Activated CD4-positive, alpha-beta T cell treated with anti-CD3 and anti-CD28 coated beads, Interleukin-2, amount 50 U/mL, for 24 hours (primary cell): ENCODE data around the gene RCC2.
"Not testable (repeated sequence)": the region's sequence is repeated elsewhere in the genome, so short reads cannot be mapped to it uniquely, and the experiment has no call there.

Experiments
- DNase-seq, 2 donors: peaks; one replicate each; pipeline ENCODE4 v3.0.0-alpha.2; 2020; ENCODE audit warnings: low read depth in 1 of 2, low spot score in 1 of 2

The RCC2 gene

DNA sequence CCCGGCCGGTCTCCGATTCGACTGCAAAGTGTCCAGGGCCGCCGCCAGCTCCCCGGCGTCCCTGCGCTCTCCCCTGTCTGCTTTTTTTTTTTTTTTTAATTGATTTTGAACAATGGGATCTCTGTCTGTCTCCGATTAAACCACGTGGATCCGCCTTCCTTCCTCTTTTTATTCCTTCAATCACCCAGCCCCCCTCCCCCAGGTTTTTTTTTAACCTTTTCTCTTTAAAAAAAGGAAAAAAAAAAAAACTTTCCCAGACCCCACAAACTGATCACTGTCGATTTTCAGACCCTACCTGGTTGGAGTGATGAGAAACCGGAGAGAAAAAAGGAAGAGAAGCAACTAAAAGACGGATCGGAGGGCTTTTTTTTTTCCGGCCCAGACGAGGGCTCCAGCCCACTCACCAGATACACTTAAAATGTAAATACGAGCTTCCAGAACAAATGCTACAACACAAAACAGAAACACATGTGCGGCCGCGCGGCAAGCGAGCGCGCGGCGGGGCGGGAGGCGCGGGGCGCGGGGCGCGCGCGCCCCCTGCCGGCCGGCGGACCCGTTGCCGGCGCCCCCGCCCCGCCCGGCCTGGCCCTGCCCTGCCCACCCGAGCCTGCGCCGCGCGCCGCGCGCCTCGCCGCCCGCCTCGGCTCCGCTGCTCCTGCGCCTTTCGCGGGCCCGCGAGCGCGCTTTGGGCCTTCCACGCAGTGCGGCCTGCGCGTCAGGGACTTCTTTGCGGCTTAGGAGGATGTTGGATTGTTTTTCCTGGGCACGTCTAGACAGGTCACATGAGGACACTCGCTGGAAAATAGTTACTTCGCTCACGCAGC, at the start of gene RCC2:
TSS of gene RCC2 (minus strand) at position 428 of the 824 bp plus-strand sequence. CDS start 1,163 bp downstream, outside the sequence.
- DNase-seq: peak; percentile 50 to 51

DNA sequence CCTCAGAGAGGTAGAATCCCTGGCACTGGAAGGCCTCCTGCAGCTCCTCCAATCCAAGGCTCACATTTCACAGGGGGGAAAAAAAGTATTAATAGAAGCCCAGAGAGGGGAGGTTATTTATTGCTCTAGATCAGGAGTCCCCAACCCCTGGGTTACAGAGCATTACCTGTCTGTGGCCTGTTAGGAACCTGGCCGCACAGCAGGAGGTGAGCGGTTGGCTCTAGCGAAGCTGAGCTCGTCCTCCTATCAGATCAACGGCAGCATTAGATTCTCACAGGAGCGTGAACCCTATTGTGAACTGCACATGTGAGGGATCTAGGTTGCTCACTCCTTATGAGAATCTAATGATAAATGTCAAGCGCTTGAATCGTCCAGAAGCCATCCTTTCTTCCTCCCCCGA, 46.8 kb upstream of the RCC2 start:
- no peak for DNase-seq

DNA sequence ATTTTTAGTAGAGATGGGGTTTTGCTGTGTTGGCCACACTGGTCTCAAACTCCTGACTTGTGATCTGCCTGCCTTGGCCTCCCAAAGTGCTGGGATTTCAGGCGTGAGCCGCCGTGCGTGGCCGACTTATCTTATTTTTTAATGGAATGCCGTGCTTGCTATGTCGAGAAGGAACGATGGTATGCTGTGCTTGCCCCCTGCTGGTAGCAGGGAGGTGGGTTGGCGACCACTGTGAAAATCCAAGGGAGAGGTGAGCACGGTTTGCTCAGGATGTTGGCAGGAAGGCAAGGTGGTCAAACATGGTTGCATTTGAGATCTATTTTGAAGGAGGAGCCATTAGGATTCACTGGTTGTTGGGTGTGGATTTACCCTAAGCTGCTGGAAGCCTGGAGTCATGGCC, 45.8 kb upstream of the RCC2 start:
- no peak for DNase-seq

DNA sequence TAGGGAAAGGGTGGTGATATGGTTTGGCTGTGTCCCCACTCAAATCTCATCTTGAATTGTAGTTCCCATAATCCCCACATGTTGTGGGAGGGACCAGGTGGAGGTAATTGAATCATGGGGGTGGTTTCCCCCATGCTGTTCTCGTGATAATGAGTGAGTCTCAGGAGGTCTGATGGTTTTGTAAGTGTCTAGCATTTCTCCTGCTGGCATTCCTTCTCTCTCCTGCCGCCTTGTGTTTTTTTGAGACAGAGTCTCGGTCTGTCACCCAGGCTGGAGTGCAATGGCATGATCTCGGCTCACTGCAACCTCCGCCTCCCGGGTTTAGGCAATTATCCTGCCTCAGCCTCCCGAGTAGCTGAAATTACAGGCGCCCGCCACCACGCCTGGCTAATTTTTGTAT, 42.5 kb upstream of the RCC2 start:
- not testable (repeated sequence) for DNase-seq

DNA sequence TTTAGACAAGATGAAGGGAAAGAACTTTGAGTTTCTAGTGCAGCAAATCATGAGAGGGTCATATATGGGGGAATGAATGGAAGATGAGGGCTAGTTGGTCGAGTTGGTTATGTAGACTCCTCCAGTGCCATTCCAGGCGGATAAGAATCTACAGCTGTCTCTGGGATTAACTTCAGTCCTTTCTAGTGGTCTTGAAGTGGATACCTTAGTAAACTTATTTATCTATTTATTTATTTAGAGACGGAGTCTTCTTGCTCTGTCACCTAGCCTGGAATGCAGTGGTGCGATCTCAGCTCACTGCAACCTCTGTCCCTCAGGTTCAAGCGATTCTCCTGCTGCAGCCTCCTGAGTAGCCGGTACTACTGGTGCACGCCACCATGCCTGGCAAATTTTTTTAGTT, 41.4 kb upstream of the RCC2 start:
- no peak for DNase-seq

DNA sequence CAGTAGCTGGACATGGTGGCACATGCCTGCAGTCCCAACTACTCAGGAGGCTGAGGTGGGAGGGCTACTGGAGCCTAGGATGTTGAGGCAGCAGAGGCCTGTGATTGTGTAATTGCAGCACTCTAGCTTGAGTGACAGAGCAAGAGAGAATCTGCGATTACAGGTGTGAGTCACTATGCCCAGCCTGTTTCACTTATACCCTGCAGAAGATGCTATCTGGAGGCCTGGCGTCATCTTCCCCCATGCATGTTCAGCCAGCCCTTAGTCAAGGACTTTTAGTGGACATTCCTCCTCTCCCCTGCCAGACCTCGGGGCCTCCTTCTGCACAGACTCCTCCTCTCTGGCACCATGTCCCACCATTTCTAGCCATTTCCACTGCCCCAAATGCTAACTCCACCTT, 36.3 kb upstream of the RCC2 start:
- no peak for DNase-seq

DNA sequence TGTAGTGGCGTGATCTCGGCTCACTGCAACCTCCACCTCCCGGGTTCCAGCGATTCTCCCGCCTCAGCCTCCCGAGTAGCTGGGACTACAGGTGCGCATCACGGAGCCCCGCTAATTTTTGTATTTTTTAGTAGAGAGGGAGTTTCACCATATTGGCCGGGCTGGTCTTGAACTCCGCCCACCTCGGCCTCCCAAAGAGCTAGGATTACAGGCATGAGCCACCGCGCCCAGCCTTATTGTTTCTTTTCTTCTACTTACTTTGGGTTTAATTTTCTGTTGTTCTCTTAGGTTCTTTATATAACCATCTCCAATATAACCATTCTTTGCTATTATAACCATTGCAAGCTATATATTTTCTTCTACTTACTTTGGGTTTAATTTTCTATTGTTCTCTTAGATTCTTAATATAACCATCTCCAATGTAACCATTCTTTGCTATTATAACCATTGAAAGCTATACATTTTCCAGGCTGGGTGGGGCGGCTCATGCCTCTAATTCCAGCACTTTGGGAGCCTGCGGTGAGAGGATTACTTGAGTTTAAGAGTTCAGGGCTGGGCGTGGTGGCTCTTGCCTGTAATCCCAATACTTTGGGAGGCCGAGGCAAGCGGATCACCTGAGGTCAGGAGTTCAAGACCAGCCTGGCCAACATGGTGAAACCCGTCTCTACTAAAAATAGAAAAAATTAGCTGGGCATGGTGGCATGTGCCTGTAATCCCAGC, 35.5 kb upstream of the RCC2 start:
- DNase-seq: not testable (repeated sequence)

DNA sequence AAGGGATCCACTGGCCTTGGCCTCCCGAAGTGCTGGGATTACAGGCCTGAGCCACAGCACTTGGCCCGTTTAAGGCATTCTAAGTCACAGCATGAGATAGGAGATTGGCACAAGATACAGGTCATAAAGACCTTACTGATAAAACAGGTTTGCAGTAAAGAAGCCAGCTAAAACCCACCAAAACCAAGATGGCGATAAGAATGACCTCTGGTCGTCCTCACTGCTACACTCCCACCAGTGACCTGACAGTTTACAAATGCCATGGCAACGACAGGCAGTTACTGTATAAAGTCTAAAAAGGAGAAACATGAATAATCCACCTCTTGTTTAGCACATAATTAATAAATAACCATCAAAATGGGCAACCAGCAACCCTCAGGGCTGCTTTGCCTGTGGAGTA, 33.3 kb upstream of the RCC2 start:
- DNase-seq: no peak

DNA sequence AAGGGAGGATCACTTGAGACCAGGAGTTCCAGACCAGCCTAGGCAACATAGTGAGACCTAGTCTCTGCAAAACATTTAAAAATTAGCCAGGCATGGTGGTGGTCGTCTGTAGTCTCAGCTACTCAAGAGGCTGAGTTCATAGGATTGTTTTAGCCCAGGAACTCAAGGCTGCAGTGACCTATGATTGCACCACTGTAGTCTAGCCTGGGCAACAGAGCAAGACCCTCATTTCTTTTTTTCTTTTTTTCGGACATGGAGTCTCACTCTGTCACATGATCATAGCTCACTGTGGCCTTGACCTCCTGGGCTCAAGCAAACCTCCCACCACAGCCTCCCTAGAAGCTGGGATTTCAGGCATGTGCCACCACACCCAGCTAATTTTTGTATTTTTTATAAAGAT, 31.9 kb upstream of the RCC2 start:
- no peak for DNase-seq

DNA sequence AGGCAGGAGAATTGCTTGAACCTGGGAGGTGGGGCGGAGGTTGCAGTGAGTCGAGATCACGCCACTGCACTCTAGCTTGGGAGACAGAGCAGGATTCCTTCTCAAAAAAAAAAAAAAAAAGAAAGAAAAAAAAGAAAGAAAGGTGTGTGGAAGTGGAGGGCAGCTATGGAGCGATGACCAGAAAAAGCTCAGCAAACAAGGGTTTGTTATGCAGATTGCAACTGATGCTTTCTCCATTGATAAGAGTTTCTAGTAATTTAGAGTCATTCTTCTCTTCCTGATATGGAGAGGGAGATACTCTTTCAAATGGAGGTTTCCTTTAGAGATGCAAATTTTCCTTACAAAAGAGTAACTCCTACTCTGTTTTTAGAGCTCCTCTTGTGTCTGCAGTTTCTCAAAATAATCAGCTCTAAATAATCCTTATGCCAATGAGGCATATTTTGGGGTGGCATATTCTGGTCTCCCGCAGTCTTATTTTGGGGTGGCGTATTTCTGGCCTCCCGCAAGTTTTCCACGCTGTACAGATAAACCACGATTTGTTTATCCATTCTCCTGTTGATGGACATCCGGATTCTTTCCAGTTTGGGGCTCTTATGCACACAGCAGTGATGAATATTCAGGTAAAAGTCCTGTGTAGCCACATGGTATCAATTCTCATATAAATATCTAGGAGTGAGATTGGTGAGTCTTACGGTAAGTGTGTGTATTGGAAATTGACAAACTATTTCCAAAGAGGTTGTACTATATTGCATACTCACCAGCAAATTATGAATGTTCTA, 30.7 kb upstream of the RCC2 start:
- DNase-seq: no peak

DNA sequence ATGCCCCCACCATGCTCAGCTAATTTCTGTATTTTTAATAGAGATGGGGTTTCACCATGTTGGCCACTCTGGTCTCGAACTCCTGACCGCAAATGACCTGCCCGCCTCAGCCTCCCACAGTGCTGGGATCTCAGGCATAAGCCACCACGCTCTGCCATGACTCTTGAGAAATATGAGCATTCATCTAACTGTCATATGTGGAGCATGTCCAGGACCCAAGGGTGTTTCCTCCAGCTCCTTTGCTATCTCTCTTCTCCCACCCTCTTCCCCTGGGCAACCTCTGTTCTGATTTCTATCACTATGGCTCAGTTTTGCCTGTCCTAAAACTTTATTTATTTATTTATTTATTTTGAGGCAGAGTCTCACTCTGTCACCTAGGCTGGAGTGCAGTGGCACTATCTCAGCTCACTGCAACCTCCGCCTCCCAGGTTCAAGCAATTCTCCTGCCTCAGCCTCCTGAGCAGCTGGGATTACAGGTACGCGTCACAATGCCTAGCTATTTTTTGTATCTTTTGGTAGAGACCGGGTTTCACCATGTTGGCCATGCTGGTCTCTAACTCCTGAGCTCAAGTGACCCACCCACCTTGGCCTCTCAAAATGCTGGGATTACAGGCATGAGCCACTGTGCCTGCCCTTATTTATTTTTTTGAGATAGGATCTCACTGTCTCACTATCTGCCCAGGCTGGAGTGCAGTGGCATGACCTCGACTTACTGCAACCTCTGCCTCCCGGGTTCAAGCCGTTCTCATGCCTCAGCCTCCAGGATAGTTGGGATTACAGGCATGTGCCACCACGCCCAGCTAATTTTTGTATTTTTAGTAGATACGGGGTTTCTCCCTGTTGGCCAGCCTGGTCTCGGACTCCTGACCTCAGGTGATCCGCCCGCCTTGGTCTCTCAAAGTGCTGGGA, 29.1 kb upstream of the RCC2 start:
- not testable (repeated sequence) for DNase-seq

DNA sequence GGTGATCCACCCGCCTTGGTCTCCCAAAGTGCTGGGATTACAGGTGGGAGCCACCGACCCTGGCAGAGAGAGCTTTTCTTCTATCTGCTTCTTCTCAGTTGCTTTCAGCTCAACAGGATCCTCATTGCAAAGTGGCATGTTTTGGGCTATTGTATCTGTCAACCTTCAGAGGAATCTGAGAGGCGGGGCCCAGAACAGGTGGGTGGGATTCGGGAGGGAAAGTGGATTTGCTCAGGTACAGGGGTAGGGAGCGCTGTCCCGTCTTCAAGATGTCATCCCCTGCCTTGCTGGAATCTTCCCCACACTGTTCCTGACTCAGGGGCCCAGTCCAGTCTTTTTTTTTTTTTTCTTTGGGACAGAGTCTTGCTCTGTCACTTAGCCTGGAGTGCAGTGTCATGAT, 26.9 kb upstream of the RCC2 start:
- DNase-seq: no peak

DNA sequence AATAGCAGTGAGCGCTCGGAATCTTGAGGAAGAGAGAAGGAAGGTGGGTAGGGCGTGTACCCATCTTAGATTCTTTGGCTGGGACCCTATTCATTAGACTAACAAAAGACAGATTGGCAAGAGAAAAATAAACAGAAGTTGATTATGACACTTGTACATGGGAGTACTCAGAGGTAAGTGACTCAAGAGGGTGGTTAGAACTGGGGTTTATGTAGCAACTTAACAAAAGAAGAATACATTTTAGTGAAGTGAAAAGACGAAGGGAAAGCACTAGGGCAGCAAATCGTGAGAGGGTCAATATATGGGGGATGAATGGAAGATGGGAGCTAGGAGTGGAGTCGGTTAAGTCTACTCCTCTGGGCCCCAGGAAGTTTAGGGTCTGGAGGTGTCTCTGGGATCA, 25.8 kb upstream of the RCC2 start:
- no peak for DNase-seq

DNA sequence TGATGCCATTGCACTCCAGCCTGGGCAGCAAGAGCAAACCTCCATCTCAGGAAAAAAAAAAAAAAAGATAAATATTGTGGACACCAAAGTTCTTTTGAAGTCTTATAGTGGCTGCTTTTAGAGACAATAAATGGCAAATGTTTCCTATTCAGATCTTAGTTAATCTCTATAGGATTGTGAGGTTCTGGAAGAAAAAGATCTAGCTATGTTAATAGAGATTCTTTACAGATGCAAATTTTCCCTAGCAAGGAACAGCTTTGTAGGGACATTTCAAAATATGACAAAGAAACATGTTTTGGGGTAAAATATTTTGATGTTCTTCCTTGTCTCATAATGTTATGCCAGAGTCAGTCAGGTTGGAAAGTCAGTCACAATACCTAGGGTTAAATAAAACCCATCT, 24.5 kb upstream of the RCC2 start:
- DNase-seq: no peak

DNA sequence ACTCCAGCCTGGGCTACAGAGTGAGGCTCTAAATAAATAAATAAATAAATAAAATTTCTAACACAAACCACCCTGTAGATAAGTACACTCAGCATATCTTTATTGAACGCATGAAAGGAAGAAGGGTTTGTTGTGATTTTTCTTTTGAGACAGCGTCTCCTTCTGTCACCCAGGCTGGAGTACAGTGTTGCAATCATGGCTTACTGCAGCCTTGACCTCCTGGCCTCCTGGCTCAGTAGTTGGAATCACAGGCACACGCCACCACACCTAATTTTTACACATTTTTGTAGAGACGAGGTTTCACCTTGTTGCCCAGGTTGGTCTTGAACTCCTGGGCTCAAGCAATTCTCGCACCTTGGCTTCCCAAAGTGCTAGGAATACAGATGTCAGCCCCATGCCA, 23.2 kb upstream of the RCC2 start:
- no peak for DNase-seq

DNA sequence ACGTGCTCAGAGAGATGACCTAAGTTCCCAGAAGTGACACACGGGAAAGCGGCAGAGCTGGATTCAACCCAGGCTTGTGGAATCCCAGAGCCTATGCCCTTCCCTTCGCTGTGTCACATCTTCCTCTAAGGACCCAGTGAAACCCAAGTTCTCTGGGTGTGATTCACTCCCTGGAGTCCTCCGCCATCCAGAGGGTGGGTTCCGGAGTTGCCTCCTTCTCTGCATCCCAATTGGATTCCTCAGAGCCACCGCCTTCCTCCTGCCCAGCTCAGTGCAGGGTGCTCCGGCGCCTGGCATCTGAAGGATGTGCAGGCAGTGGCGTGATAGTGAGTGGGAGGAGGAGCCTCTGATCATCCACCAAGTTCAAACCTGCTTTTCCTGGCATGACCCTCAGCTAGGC, 20.7 kb upstream of the RCC2 start:
- no peak for DNase-seq

DNA sequence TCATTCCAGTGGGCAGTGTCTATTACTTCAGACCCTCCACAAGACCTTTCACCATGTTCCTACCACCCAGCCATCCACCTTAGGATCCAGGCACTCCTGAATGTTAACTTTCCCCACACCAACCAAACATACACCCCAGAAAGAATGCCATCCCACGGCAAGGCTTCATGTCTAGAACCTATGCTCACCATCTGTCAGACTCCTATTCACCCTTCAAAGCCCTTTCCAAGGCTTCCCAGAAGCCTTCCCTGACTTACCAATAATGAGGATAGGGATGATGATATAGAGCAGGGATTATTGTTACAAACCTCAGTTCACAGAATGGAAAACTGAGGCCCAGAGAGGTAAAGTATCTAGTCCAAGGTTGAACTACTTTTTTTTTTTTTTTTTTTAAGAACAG, 19.3 kb upstream of the RCC2 start:
- DNase-seq: no peak

DNA sequence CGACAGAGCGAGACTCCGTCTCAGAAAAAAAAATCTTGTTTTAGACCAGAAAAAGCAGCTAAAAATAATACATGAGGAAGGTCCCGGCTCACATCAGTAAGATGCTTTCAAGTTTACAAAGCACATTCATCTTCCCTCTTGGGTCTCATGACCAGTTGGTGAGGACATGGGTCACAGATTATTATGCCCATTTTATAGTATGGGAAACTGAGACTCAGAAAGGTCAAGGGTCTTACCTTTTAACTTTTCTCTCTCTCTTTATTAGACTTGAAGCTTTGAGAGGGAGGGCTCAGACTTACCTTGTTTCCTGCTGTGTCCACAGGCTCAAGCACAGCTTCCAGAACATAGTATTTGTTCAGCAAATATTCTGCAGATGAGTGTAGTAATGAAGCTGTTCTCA, 13.2 kb upstream of the RCC2 start:
- DNase-seq: no peak

DNA sequence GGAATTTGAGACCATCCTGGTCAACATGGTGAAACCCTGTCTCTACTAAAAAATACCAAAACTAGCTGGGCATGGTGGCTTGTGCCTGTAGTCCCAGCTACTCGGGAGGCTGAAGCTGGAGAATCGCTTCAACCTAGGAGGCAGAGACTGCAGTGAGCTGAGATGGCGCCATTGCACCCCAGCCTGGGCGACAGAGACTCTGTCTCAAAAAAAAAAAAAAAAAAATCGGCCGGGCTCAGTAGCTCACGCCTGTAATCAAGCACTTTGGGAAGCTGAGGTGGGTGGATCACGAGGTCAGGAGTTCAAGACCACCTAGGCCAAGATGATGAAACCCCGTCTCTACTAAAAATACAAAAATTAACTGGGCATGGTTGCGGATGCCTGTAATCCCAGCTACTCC, 12.7 kb upstream of the RCC2 start:
- DNase-seq: not testable (repeated sequence)

DNA sequence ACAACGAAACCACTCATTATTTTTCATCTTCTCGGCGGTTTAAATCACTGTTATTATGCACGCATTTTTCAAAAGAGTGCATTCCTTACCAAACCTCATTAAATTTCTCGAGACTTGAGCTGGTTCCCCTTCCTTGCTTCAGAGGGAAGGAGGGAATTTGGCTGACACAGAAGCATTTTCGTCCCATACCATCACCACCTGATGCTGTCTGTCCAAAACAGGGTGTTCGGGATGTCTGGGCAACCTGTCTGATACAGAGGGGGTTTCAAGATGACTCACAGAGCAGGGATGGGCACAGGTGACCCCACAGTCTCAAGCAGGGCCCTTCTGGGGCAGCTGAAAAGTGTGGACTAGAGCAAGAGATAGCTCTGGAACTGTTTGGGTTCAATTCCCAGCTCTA, 12.3 kb upstream of the RCC2 start:
- DNase-seq: no peak

DNA sequence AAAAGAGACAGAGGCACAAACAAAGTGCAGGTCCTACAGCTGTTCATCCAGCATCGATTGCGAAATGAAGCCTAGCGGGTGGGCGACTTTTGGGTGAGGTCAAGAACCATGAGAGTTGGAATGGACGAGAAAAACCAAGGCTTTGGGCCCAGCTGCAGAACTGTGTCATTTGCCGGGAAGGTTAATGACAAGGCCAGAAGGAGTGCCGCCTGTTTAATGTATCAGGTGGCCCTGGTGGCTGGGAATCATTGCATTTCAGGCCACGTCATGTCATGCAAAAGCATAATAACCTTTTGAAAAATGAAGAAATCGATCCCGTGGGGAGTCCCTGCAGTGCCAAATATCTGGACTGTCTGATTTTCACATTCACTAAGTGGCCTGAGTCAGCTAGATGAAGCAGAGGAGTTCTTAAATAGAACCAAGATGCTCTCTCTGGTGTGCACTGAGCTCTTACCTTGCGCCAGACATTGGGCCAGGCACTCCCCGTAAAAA, 8.1 kb upstream of the RCC2 start:
- no peak for DNase-seq
